Amygdala (tissue), 56 donors: Measurements from ENCODE around the gene PLD4.

Source experiments
- DNase-seq, 56 donors: peaks; one replicate each; lab custom pipeline; 2025; lab: John Stamatoyannopoulos, UW

The PLD4 gene

GRCh38 chr14:104953097-104953496 is 28.4 kb downstream of the PLD4 start:
- no peak for DNase-seq

GRCh38 chr14:104953896-104954656 is 29.4 kb downstream of the PLD4 start:
- DNase-seq, result no peak

GRCh38 chr14:104954746-104955395 is 30.2 kb downstream of the PLD4 start:
- DNase-seq, result no peak

GRCh38 chr14:104955396-104955770 is 30.7 kb downstream of the PLD4 start:
- DNase-seq, result no peak

- DNase-seq, result no peak
Observed at GRCh38 chr14:104956290-104956890, 31.7 kb downstream of the PLD4 start.

- no peak for DNase-seq
Observed at GRCh38 chr14:104957146-104958113, 32.8 kb downstream of the PLD4 start.

- no peak for DNase-seq
Observed at GRCh38 chr14:104964546-104964945, 39.9 kb downstream of the PLD4 start.

GRCh38 chr14:104965561-104966231 is 41.0 kb downstream of the PLD4 start:
- DNase-seq, result no peak

- DNase-seq, result no peak
Observed at GRCh38 chr14:104966261-104966865, 41.7 kb downstream of the PLD4 start.

- no peak for DNase-seq
Observed at GRCh38 chr14:104966981-104967385, 42.3 kb downstream of the PLD4 start.

GRCh38 chr14:104967386-104968152 is 42.9 kb downstream of the PLD4 start:
- peak in 1 of 56 donors; percentile 18 for DNase-seq

GRCh38 chr14:104968153-104968527 is 43.5 kb downstream of the PLD4 start:
- peak in 1 of 56 donors; percentile 9 for DNase-seq

GRCh38 chr14:104968541-104969401 is 44.1 kb downstream of the PLD4 start:
- DNase-seq, result no peak

GRCh38 chr14:104969741-104970230 is 45.1 kb downstream of the PLD4 start:
- no peak for DNase-seq

- no peak for DNase-seq
Observed at GRCh38 chr14:104970231-104971068, 45.8 kb downstream of the PLD4 start.

GRCh38 chr14:104971447-104972240 is 47.0 kb downstream of the PLD4 start:
- no peak for DNase-seq
